Activated B cell treated with CpG ODN at 0.5 μM for 24 hours (primary cell): ENCODE results near the gene TP63. TPM values are rescaled to one million over a fixed set of nuclear protein-coding genes. Genes with fewer than 3 reads are reported as not detected.

Experiments
- ATAC-seq: fragments of 200-7000 bp; cut with Tn5 transposase; one replicate; pipeline ENCODE4 v1.10.0; 2021; ENCODE audit warnings: low read depth, mild to moderate bottlenecking, moderate library complexity
- CTCF ChIA-PET: fragments of 350-600 bp; sonication (Branson Sonifier 250); formaldehyde crosslinking; loops from one replicate; lab custom pipeline; 2021; ENCODE audit warnings: antibody characterized with exemption; lab: Charles Lee
- POLR2A ChIA-PET: fragments of 350-600 bp; sonication (Branson Sonifier 250); formaldehyde crosslinking; loops from one replicate; lab custom pipeline; 2021; ENCODE audit warnings: antibody characterized with exemption; lab: Charles Lee
- DNase-seq: peaks from one replicate; pipeline ENCODE4 v3.0.0; 2022
- H3K27ac Mint-ChIP-seq: one replicate; pipeline ENCODE4 v1.8.0; 2020; ENCODE audit warnings: mixed read lengths
- H3K27me3 Mint-ChIP-seq: one replicate; pipeline ENCODE4 v1.8.0; 2021; ENCODE audit warnings: mixed read lengths
- H3K36me3 Mint-ChIP-seq: one replicate; pipeline ENCODE4 v1.8.0; 2021; ENCODE audit warnings: low read depth, mixed read lengths
- H3K4me1 Mint-ChIP-seq: one replicate; pipeline ENCODE4 v1.8.0; 2021; ENCODE audit warnings: mixed read lengths
- H3K4me3 Mint-ChIP-seq: one replicate; pipeline ENCODE4 v1.8.0; 2020; ENCODE audit warnings: mild to moderate bottlenecking, mixed read lengths
- H3K9me3 Mint-ChIP-seq: one replicate; pipeline ENCODE4 v1.8.0; 2020; ENCODE audit warnings: mixed read lengths
- CTCF ChIP-seq: fragments of 200-600 bp; IDR thresholded peaks from one replicate; pipeline ENCODE4 v1.8.0; 2022; ENCODE audit warnings: antibody characterized with exemption, mild to moderate bottlenecking
- intact Hi-C: fragments of 100-400 bp; cut with micrococcal nuclease; formaldehyde crosslinking; loops from one replicate; pipeline ENCODE4 v1.15.1; 2024
- total RNA-seq: library from RNA; stranded (reverse); gene quantifications from 2 replicates; pipeline ENCODE4 v1.2.3, GENCODE V29; 2022

Gene TP63
- total RNA-seq = 3.9 and 4.6 TPM in 2 replicates

- POLR2A ChIA-PET = no interaction called here
- Mint-ChIP-seq H3K27ac (peak within 1 kb of the TSS; percentile 32), H3K27me3 (no peaks in the 10 kb centered on the region), H3K4me3 (peak within 1 kb of the TSS; percentile 68), H3K9me3 (peaks cover 2% of the 10 kb centered on the region), H3K4me1 (peaks cover 16% of the 10 kb centered on the region), H3K36me3 (no peaks in the 10 kb centered on the region)
- TF ChIP-seq CTCF = no peak
- intact Hi-C loops = no loop called here
- ATAC-seq = no peak
- DNase-seq = no peak
- CTCF ChIA-PET = no interaction called here
These were observed at the start of gene TP63 for GRCh38 chr3:189631373-189631408. Gene TP63 (plus strand): TSS chr3:189631389. CDS start chr3:189631516, 127 bp downstream.

GRCh38 chr3:189582179-189582578 lies 49.0 kb upstream of the TP63 start:
- ChIA-PET POLR2A (no interaction called here), CTCF (no interaction called here)
- no peak overlapping the region for H3K27ac Mint-ChIP-seq
- no peaks in the 10 kb centered on the region for H3K4me1 Mint-ChIP-seq
- no peak for TF ChIP-seq CTCF
- H3K9me3 Mint-ChIP-seq = no peaks in the 10 kb centered on the region
- no peak overlapping the region for H3K4me3 Mint-ChIP-seq
- DNase-seq = no peak
- no peaks in the 10 kb centered on the region for H3K27me3 Mint-ChIP-seq
- intact Hi-C loops = no loop called here
- no peaks in the 10 kb centered on the region for H3K36me3 Mint-ChIP-seq
- no peak for ATAC-seq

- Mint-ChIP-seq H3K4me1 (no peaks in the 10 kb centered on the region), H3K27ac (no peak overlapping the region)
These were observed 46.5 kb upstream of the TP63 start for GRCh38 chr3:189584645-189585044.

GRCh38 chr3:189586941-189587663 lies 44.1 kb upstream of the TP63 start:
- no peaks in the 10 kb centered on the region for H3K36me3 Mint-ChIP-seq
- intact Hi-C loops = no loop called here
- H3K4me3 Mint-ChIP-seq = no peak overlapping the region
- CTCF ChIA-PET = no interaction called here
- no peak for DNase-seq
- POLR2A ChIA-PET = no interaction called here
- peaks cover 2% of the 10 kb centered on the region for H3K9me3 Mint-ChIP-seq
- TF ChIP-seq CTCF = no peak
- H3K27me3 Mint-ChIP-seq = no peaks in the 10 kb centered on the region
- H3K4me1 Mint-ChIP-seq = no peaks in the 10 kb centered on the region
- no peak for ATAC-seq
- H3K27ac Mint-ChIP-seq = no peak overlapping the region

More at GRCh38 chr3:189584645-189585044, 46.5 kb upstream of the TP63 start:
- intact Hi-C loops = no loop called here
- ATAC-seq (no peak), DNase-seq (no peak)
- ChIA-PET CTCF (no interaction called here), POLR2A (interaction anchor here (0.5 kb wide), 1 partner anchor 1847 kb away, joined by 3 read pairs; no protein-coding TSS in a partner anchor)
- no peak for TF ChIP-seq CTCF
- Mint-ChIP-seq H3K27me3 (no peaks in the 10 kb centered on the region), H3K36me3 (no peaks in the 10 kb centered on the region), H3K9me3 (no peaks in the 10 kb centered on the region), H3K4me3 (no peak overlapping the region)

GRCh38 chr3:189587664-189588040 lies 43.5 kb upstream of the TP63 start:
- H3K27me3 Mint-ChIP-seq = no peaks in the 10 kb centered on the region
- POLR2A ChIA-PET = no interaction called here
- peaks cover 2% of the 10 kb centered on the region for H3K9me3 Mint-ChIP-seq
- H3K36me3 Mint-ChIP-seq = no peaks in the 10 kb centered on the region
- CTCF ChIA-PET = no interaction called here
- ATAC-seq (no peak), DNase-seq (no peak)
- H3K4me1 Mint-ChIP-seq = no peaks in the 10 kb centered on the region
- H3K27ac Mint-ChIP-seq = no peak overlapping the region
- no peak for TF ChIP-seq CTCF
- H3K4me3 Mint-ChIP-seq = no peak overlapping the region
- intact Hi-C loops = no loop called here
